ENCODE data around the gene BTN2A1.

- TF ChIP-seq, protein P1, sequence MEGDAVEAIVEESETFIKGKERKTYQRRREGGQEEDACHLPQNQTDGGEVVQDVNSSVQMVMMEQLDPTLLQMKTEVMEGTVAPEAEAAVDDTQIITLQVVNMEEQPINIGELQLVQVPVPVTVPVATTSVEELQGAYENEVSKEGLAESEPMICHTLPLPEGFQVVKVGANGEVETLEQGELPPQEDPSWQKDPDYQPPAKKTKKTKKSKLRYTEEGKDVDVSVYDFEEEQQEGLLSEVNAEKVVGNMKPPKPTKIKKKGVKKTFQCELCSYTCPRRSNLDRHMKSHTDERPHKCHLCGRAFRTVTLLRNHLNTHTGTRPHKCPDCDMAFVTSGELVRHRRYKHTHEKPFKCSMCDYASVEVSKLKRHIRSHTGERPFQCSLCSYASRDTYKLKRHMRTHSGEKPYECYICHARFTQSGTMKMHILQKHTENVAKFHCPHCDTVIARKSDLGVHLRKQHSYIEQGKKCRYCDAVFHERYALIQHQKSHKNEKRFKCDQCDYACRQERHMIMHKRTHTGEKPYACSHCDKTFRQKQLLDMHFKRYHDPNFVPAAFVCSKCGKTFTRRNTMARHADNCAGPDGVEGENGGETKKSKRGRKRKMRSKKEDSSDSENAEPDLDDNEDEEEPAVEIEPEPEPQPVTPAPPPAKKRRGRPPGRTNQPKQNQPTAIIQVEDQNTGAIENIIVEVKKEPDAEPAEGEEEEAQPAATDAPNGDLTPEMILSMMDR (IDR thresholded peaks at IDR 0.05) = no peak
- TF ChIP-seq POLR2A (IDR thresholded peaks at IDR 0.05) = no peak
Observed at GRCh38 chr6:26430787-26431186, 27.0 kb upstream of the BTN2A1 start.

Measured in body of pancreas (tissue), 4 donors.